Measurements from ENCODE around the gene HSDL1.

Gene HSDL1

GRCh38 chr16:84144859-84145639 is at the start of gene HSDL1, which contains the start of gene DNAAF1:
HSDL1 (minus strand) TSS chr16:84145177; CDS start chr16:84131321, 13,856 bp downstream.
DNAAF1 (plus strand) TSS chr16:84145308; CDS start chr16:84145441, 133 bp downstream.
- DNase-seq (ENCODE audit: low read depth) = peak; percentile 95

- DNase-seq (ENCODE audit: low read depth) = no peak
These were observed 49.0 kb upstream of the HSDL1 start for GRCh38 chr16:84194018-84194417.

GRCh38 chr16:84193480-84193879 is 48.5 kb upstream of the HSDL1 start:
- no peak for DNase-seq (ENCODE audit: low read depth)

GRCh38 chr16:84191466-84191865 is 46.5 kb upstream of the HSDL1 start:
- no peak for DNase-seq (ENCODE audit: low read depth)

- DNase-seq (ENCODE audit: low read depth) = no peak
These were observed 45.9 kb upstream of the HSDL1 start, which contains the start of gene ADAD2 for GRCh38 chr16:84190731-84191388. ADAD2 (plus strand) TSS chr16:84191157; CDS start chr16:84191231, 74 bp downstream.

GRCh38 chr16:84186685-84187437 is 41.9 kb upstream of the HSDL1 start, which contains the start of gene TAF1C:
TAF1C (minus strand) TSS chr16:84187057; CDS start chr16:84184988, 2,069 bp downstream.
- peak; percentile 86 for DNase-seq (ENCODE audit: low read depth)

GRCh38 chr16:84184775-84185174 is 39.8 kb upstream of the HSDL1 start:
- DNase-seq (ENCODE audit: low read depth) = no peak

GRCh38 chr16:84183911-84184591 is 39.1 kb upstream of the HSDL1 start:
- DNase-seq (ENCODE audit: low read depth) = no peak

GRCh38 chr16:84183572-84183875 is 38.5 kb upstream of the HSDL1 start:
- no peak for DNase-seq (ENCODE audit: low read depth)

- no peak for DNase-seq (ENCODE audit: low read depth)
These were observed 37.9 kb upstream of the HSDL1 start for GRCh38 chr16:84182680-84183571.

- DNase-seq (ENCODE audit: low read depth) = no peak
These were observed 37.1 kb upstream of the HSDL1 start for GRCh38 chr16:84182104-84182503.

- no peak for DNase-seq (ENCODE audit: low read depth)
These were observed 36.4 kb upstream of the HSDL1 start for GRCh38 chr16:84181144-84181915.

- DNase-seq (ENCODE audit: low read depth) = no peak
These were observed 35.7 kb upstream of the HSDL1 start for GRCh38 chr16:84180519-84181140.

- no peak for DNase-seq (ENCODE audit: low read depth)
These were observed 34.8 kb upstream of the HSDL1 start for GRCh38 chr16:84179612-84180320.

GRCh38 chr16:84178892-84179611 is 34.1 kb upstream of the HSDL1 start:
- no peak for DNase-seq (ENCODE audit: low read depth)

- no peak for DNase-seq (ENCODE audit: low read depth)
These were observed 33.3 kb upstream of the HSDL1 start for GRCh38 chr16:84178146-84178765.

- no peak for DNase-seq (ENCODE audit: low read depth)
These were observed 32.7 kb upstream of the HSDL1 start for GRCh38 chr16:84177741-84178073.

Data from stimulated activated CD8-positive, alpha-beta memory T cell treated with anti-CD3 and anti-CD28 coated beads, Interleukin-15, amount 100 ng/mL, for 24 hours (primary cell).